HG02642 (cell line): ENCODE data around the gene DNMT3B.
"Not testable (repeated sequence)": the region's sequence is repeated elsewhere in the genome, so short reads cannot be mapped to it uniquely, and the experiment has no call there.

Experiments used
- ATAC-seq: cut with Tn5 transposase; IDR thresholded peaks from one replicate; pipeline ENCODE4 v1.9.1; 2021; ENCODE audit warnings: mild to moderate bottlenecking; ENCODE audit not compliant: unreplicated experiment, poor library complexity

DNMT3B gene

DNA sequence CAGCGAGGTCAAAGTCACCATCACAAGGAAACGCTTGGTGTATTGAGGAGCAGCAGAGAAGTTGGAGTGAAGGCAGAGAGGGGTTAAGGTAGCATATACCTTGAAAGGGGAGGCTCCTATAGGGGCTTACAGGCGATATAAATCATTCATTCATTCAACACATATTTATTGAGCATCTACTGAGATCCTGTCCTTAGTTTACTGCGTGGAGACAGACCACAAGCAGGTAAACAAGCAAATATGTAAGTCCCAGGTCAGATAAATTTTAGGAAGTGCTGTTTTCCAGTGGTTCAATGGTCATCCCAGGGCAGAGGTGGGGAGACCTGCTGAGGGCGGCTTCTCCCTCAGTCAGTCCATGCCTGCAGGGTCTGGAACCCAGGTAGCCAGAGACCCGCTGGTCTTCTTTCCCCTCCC, 761 bp upstream of the DNMT3B start:
- ATAC-seq = no peak

DNA sequence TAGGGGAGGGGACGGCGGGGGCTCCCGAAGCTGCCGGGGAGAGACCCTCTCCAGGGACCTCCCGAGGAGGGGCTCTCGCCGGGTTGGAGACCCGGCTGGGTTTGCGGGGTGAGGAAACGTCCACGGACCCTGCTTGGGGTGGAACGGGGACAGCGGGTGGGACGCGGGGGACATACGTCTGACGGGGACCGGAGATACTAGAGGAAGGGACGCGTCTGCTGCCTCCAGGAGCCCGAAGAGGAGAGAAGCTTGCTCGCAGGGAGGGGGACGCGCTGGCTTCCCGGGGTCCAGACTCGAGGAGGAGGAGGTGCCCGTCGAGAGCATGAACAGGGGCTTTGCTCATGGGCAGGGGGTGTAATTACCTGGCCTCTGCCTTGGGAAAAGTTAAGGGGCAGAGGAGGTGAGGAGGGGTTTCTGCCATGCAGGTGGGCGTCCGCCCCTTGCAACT, 593 bp downstream of the DNMT3B start:
- no peak for ATAC-seq

DNA sequence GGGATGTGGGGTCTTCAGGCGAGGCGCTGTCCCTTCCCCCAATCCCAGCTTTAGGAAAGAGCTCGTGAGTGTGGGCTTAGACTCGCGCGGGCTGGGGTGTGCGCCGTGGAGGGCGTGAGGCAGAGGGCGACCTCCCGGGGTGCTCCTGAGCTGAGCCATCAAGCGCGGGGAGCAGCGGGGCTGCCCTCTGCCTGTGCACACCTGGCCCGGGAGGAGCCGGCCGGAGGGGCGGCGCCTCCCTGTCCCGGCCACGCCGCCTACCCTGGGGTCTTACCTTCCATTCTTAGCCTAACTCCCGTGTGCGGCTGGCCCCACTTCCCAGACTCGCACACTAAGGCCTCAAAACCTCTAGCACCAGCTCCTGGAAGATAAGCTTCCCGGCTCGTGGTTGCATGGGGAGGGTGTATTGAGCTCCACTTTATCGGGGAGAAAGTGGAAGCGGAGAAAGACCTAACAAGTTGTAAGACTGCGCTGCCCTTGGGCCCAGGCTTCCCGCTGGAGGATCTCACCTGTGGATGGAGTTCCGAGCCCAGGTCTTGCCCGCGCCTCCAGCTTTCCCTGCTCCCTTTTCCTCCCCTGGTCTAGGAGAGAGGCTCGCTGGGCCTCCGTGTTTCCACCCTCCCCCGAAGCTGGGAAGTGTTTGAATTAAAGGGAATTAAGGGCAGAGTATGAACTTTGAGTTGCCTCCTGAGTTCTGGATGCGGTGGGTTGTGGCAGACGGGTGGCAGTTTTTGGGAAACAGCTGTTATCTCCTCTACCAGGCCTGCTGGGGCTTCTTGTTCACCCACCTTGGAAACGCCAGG, 1.2 kb downstream of the DNMT3B start:
- ATAC-seq = no peak

DNA sequence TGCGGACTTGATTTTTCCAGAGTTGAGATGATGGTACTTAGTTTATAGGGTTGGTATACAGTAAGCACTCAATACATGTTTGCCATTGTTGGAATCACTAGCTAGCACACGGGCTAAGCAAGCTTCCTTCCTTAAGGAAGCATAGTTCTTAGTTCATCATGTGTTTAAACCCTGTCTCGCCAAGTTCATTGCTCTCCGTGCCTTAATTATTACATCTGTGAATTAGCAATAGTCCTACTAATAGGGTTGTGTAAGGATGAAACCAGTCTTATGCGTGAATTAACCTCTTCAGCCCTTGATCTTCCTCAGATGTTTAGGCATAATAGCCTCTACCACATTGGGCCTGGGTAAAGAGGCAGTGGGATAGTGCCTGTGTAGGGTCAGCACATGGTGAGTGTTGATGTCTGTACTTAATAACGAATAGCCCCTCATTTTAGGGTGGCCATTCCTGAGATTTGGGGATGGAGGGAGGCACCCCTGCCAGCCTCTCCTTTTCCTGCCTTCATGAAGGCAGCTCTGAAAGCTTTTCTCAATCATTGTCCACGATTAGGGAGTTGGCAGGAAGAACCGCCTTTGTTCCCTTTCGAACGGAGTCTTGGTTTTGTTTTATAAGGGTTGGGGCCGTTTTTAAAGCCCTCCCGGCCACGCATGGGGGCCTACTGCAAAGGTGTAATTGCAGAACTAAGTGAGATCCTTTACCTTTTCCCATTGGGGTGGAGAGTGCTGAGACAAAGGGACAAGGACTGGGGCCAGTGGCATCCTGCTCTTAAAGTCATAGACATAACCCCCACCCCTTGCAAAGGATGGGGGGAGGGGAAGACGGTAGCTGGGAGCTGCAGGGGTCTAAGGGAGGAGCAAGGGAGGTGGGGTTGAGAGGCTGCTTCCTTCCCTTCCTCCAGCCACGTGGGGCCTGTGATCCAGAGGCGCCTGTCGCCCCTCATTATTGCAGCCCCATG, 2.1 kb downstream of the DNMT3B start:
- no peak for ATAC-seq

DNA sequence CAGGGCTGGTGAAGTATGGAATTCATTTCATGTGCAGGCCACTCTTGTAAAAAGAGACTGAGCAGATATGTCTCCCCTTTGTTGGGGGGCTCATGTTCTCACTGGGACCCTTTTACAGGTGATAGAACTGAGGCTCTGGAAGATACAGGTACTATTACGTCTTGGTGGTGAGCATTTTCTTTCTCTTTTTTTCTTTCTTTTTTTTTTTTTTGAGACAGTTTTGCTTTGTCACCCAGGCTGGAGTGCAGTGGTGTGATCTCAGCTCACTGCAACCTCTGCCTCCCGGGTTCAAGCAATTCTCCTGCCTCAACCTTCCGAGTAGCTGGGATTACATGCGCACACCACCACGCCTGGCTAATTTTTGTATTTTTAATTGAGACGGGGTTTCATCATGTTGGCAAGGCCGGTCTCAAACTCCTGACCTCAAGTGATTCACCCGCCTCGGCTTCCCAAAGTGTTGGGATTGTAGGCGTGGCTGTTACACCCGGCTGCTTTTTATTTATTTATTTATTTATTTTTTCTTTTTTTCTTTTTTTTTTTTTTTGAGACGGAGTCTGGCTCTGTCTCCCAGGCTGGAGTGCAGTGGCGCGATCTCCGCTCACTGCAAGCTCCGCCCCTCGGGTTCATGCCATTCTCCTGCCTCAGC, 3.2 kb downstream of the DNMT3B start:
- ATAC-seq = not testable (repeated sequence)

DNA sequence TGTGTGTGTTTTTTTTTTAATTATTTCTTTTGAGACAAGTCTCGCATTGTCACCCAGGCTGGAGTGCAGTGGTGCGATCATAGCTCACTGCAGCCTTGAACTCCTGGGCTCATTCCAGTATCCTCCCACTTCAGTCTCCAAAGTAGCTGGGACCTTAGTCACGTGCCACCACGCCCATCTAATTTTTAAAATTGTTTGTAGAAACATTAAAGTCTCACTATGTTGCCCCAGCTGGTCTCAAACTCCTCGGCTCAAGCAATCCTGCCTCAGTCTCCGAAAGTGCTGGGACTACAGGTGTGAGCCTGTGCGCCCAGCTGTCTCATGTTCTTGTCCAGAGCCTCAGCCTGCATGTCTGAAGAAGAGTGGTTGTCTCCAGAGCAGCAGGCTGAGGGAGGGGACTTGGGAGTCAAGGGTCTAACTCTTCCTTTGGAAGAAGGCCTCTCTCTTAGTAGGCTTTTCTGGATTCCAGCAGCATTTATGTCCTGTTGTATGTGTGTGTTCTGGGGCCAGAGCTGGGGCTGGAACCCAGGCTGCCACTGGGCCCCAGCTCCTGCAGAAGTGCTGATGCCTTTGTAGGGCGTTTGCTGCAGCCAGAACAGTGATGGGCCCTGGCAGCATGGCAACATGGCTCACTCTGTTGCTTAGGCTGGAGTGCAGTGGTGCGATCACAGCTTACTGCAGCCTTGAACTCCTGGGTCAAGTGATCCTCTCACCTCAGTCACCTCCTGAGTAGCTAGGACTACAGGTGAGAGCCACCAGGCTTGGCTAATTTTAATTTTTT, 5.4 kb downstream of the DNMT3B start:
- ATAC-seq = no peak

DNA sequence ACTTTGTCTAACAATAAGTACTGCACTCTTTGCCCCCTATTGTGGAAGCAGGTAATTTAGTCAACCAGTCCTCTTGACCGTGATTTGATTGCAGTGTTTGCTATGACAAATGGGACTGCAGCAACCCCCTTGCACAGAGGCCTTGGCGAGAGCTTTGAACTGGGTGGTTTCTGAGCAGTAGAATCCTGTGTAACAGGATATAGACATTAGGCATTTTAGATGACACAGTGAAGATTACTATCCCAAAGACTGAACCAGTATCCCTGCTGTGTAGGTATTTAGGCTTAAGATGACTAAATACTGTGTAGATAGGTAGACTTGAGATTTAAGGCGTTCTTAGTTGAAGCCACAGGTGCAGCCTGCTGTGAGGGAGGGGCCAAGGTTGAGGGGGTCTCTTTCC, 9.9 kb downstream of the DNMT3B start:
- ATAC-seq = no peak

DNA sequence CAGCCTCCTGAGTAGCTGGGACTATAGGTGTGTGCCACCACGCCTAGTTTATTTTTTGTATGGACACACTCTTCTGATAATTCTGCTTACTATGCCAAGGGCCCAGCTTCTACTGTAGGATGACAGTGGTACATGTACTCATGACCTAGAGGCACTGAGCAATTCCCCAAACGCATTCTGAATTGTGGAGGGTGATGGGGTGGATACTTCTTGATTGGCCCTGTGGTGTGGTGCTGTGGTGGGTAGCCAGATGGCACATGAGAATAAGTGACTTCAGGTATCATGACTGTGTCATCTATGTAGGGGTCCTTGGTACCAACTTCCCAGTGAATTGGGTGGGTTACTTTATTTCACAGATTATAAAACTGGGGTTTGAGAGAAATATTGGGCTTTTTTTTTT, 11.0 kb downstream of the DNMT3B start:
- ATAC-seq = no peak

DNA sequence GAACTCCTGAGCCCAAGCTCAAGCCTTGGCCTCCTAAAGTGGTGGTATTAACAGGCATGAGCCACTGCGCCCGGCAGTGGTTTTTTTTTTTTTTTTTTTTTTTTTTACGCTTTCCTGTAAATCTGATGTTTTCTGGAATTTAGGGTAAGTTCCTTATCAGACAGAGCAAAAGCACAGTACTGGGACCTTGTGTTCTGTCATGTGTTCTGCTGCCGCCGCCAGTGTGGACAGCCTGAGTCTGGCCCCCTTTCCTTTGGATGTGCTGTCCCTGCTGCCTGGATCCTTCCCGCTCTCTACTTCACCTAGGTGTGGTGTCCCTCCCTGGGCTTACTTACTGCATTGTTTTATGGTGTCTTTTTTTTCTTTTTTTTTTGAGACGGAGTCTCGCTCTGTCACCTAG, 11.7 kb downstream of the DNMT3B start:
- ATAC-seq = no peak

DNA sequence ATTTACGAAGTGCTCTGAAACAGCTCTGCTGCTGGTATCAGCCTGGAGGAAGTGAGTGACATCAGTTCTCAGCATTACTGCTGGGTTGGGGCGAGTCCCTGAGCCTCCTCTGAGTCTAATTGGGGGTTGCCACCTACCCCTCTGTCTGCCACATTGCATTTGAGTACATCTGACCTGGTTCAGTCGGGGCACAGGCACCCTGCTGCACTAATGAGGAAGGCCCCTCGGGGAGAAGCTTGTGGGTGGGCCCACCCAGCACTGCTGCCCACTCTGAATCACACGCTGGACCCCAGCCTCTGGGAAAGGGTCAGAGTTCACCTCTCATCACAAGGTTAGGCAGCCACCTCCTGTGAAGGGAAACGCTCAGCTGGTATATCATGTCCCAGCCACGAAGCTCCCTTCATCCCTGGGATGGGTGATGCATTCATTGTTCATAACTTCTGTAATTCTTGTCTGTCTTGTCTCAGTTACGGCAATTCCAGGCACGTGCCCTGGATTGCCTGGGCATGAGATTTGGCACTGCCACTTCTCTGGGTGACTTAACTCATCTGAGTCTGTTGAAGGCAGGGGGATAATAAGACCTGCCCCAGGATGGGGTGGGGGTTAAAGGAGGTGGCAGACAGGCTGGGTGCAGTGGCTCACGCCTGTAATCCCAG, 13.3 kb downstream of the DNMT3B start:
- no peak for ATAC-seq

DNA sequence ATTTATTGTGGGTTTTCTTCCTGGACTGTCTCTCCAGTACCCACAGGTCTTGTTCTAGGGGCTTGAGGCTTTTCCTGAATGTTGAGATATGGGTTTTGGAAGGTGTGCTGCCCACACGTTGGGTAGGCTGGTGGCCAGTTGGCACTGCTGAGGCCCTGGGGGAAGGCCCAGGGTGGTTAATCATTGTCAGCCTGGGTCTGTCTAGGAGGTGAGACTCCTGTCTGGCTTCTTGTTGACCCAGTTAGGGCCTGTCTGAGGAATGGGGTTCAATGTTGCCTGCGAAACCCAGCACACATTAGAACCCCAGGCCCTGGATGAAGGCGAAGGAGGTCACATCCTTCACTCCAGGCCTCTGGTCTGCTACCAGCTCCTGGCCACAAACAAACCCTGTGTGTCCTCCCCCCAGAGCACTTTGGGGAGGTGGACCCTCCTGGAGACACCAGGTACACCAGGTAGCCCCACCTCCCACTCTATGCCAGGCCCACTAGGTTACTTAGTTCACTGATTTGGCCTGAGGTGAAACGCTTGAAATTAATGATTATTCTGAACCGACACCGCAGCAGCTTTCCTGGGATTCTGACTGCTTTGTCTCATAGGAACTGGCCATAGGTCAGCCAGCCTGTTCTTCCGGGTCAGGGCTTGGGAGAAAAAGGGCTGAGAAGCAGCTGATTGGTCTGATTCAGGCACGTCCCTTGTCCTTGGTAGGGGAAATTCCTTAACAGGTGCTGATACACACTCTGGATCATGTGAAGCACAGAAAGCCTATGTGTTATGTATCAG, 15.2 kb downstream of the DNMT3B start:
- no peak for ATAC-seq

DNA sequence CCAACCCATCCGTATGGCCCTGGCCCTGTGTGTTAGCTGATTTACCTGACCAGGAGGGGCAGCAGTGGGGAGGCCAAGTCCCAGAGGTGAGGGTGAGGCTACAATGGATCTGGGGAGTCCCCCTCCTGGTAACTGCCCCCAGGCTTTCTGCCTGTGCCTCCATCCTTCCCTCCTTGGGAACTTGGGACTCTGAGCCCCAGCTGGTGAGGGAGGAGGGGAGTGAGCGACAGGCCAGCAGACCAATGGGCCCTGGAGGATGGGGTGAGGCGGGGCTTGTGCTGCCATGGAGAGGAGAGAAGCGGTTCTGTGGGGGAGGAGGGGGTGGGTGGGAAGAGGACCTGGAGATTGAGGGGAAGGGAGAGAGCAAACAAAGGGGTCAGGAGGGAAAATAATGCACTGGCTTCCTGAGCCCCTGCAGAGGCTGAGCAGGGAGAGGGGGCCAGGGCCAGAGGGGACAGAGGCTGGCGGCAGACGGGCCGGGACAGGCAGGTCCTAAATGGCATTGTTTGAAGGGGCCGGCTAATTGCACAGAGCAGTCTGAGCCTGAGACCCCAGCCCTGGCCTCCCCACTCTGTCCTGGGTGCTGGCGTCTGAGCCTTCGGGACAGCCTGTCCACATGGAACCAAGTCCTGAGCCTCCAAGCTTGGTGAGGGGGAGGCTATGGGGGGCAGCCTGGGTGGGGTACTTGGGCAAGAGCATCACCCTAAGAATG, 17.5 kb downstream of the DNMT3B start:
- ATAC-seq = no peak

DNA sequence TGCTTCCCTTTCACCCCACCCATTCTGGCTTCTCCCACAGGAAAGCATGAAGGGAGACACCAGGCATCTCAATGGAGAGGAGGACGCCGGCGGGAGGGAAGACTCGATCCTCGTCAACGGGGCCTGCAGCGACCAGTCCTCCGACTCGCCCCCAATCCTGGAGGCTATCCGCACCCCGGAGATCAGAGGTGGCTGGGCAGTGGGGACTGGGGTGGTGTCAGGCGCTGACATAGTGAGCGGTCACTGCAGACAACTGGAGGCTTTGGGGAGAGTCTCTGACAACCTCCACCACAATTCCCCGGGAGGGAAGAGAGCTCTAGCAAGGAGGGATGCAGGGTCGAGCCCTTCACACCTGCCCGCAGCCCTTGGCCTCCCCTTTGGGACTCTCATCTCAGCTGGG, 18.1 kb downstream of the DNMT3B start:
- no peak for ATAC-seq

DNA sequence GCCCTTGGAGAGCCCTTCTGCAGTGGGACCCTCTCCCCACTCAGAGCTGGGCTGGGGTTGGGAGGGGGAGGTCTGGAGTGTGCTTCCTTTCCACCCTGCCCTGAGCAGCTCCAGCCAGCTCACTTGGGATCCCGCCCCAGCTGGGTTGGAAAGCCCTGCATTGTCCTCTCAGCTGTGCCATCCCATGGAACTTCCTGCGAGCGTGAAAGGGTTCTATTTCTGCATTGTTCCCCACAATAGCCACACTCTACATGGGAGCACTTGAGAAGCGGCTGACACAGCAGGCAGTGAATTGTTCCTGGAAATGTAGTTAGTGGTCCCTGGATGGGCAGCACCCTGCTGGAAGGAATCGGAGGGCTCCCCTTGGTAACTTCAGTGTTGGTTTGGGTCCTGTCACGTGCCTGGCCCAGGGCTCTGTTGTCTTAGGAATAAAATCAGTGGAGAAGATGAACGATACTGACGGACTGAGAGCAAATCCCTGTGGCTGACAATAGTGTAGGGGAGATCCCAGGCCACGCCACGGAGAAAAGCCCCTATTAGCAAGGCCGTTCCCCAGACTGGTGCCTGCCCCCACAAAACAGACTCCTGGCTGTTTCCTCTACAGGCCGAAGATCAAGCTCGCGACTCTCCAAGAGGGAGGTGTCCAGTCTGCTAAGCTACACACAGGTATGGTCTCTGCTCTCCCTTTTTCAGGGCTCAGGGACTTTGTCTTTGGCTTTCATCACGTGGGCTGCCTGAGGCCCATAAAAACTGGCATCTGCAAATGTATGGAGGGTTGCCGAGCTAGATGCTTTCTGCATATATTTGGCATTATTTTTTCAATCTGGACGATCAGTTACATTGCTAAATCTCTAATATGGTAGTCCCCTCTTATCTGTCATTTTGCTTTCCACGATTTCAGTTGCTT, 18.8 kb downstream of the DNMT3B start:
- no peak for ATAC-seq

DNA sequence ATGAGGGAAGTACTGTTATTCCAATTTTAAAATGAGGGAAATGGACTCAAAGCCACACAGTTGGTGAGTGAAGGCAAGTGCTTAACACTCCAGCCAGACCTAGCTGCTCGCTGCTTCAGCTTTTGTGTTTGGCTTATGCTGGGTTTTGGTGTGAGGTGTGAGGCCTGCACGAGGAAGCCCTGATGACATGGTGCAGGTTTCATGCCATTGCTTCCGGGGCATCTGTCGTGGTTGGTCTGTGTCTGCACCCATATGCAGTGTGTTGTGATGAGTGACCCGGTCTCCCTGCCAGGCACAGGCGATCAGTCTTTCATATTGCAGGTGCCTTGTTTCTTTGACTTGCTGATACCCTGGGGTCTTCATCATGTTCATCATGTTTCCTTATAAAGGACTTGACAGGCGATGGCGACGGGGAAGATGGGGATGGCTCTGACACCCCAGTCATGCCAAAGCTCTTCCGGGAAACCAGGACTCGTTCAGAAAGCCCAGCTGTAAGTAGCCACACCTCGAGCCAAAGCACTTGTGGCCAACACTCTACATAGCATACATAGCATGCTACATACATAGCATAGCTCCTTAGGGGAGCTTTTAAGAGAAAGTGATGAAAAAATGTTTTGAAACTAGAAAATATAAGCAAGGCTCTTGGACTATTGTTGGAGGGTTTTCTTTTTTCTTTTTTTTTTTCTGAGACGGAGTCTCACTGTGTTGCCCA, 22.3 kb downstream of the DNMT3B start:
- no peak for ATAC-seq

DNA sequence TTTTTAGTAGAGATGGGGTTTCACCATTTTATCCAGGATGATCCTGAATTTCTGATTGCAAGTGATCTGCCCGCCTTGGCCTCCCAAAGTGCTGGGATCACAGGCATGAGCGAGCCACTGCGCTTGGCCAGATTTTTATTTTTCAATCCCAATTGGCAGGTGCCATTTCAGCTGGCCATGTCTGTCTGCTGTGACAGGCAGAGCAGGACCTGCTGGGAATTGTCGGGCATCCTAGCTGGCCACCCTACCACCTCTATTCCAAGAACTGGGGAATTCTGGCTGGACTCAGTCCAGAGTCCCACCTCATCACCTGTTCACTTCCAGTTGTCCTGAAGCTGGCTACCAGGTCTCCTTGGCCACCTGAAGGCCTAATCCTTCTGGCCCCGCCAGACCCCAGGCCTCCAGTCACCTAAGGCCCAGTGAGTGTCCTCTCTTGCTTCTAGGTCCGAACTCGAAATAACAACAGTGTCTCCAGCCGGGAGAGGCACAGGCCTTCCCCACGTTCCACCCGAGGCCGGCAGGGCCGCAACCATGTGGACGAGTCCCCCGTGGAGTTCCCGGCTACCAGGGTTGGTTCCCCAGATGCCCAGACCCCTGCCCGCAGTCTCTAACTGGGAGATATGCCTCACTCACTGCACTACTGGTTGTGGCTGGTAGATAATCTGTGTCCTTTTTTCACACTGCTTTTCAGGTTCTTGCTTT, 24.0 kb downstream of the DNMT3B start:
- ATAC-seq = no peak
